ENCODE results near the gene RPS6KA1. TPM values are rescaled to one million over a fixed set of nuclear protein-coding genes. Genes with fewer than 3 reads are reported as not detected.
"Not testable (repeated sequence)": the region's sequence is repeated elsewhere in the genome, so short reads cannot be mapped to it uniquely, and the experiment has no call there.

The RPS6KA1 gene
- total RNA-seq, 2 experiments from 2014 or later = 72.2 to 91.0 TPM

DNA sequence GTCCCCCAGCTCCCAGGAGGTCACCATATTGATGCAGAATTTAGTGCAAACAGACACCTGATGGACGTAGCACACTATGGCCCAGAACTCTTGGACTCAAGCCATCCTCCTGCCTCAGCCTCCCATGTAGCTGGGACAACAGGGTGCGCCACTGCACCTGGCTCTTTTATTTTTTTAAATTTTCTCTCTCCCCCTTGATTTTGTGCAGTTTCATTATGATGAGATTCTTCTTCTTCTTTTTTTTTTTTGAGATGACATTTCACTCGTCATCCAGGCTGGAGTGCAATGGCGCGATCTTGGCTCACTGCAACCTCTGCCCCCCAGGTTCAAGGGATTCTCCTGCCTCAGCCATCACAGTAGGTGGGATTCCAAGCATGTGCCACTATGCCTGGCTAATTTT, 63.8 kb downstream of the RPS6KA1 start:
- BruUV-seq (replicated peaks) = no TSS peak
- intact Hi-C loops (cut with micrococcal nuclease; ENCODE audit: unreplicated experiment) = no loop called here
- no peak for DNase-seq (ENCODE audit: low spot score)
- Histone ChIP-seq H3K79me2 (ENCODE audit: insufficient read depth, low read depth, low read length) (no peaks in the 10 kb centered on the region), H3K36me3 (ENCODE audit: insufficient read depth, low read length) (no peaks in the 10 kb centered on the region), H3K9me3 (ENCODE audit: low read length) (peaks cover 7% of the 10 kb centered on the region; the same call in 1 of the 2 replicates), H3K4me1 (ENCODE audit: insufficient read depth, low read length, poor library complexity, severe bottlenecking) (no peaks in the 10 kb centered on the region), H3K4me3 (ENCODE audit: low read depth, low read length, poor library complexity, severe bottlenecking) (no peak overlapping the region), H3K4me2 (ENCODE audit: low read length) (no peak overlapping the region), H4K20me1 (ENCODE audit: insufficient read depth, low read length) (no peaks in the 10 kb centered on the region), H2AFZ (ENCODE audit: low read length) (no peak overlapping the region), H3K27ac (ENCODE audit: low read depth, low read length, poor library complexity, severe bottlenecking) (no peak overlapping the region), H3K9me2 (ENCODE audit: insufficient read depth, low read length) (no peaks in the 10 kb centered on the region)
- CTCF ChIA-PET (ENCODE audit: unreplicated experiment) = no interaction called here
- POLR2A ChIA-PET = no interaction called here
- TF ChIP-seq CTCF (conservative IDR thresholded peaks at IDR 0.05; ENCODE audit: low read length) = no peak
- TF ChIP-seq EZH2phosphoT487 (IDR thresholded peaks at IDR 0.05; ENCODE audit: borderline replicate concordance, low read depth, low read length) = no peak

GRCh38 chr1:26594593-26594992, 65.0 kb downstream of the RPS6KA1 start:
- DNase-seq (ENCODE audit: low spot score); H2AFZ ChIP-seq (ENCODE audit: low read length); H3K4me2 ChIP-seq (ENCODE audit: low read length); H3K4me1 ChIP-seq (ENCODE audit: insufficient read depth, low read length, poor library complexity, severe bottlenecking); BruUV-seq (replicated peaks); H4K20me1 ChIP-seq (ENCODE audit: insufficient read depth, low read length); H3K9me2 ChIP-seq (ENCODE audit: insufficient read depth, low read length); H3K4me3 ChIP-seq (ENCODE audit: low read depth, low read length, poor library complexity, severe bottlenecking); intact Hi-C loops (cut with micrococcal nuclease; ENCODE audit: unreplicated experiment); CTCF ChIA-PET (ENCODE audit: unreplicated experiment); POLR2A ChIA-PET; H3K79me2 ChIP-seq (ENCODE audit: insufficient read depth, low read depth, low read length); H3K36me3 ChIP-seq (ENCODE audit: insufficient read depth, low read length); H3K27ac ChIP-seq (ENCODE audit: low read depth, low read length, poor library complexity, severe bottlenecking); H3K9me3 ChIP-seq (ENCODE audit: low read length): not testable (repeated sequence)

- Histone ChIP-seq H4K20me1 (ENCODE audit: insufficient read depth, low read length) (no peaks in the 10 kb centered on the region), H3K4me3 (ENCODE audit: low read depth, low read length, poor library complexity, severe bottlenecking) (no peak overlapping the region), H3K27ac (ENCODE audit: low read depth, low read length, poor library complexity, severe bottlenecking) (no peak overlapping the region), H3K4me1 (ENCODE audit: insufficient read depth, low read length, poor library complexity, severe bottlenecking) (no peaks in the 10 kb centered on the region), H3K4me2 (ENCODE audit: low read length) (no peak overlapping the region), H3K36me3 (ENCODE audit: insufficient read depth, low read length) (no peaks in the 10 kb centered on the region), H2AFZ (ENCODE audit: low read length) (no peak overlapping the region), H3K9me3 (ENCODE audit: low read length) (no peaks in the 10 kb centered on the region), H3K9me2 (ENCODE audit: insufficient read depth, low read length) (no peaks in the 10 kb centered on the region), H3K79me2 (ENCODE audit: insufficient read depth, low read depth, low read length) (no peaks in the 10 kb centered on the region)
- ChIA-PET CTCF (ENCODE audit: unreplicated experiment) (no interaction called here), POLR2A (no interaction called here)
- peak; percentile 77 for DNase-seq (ENCODE audit: low spot score)
- TF ChIP-seq EZH2phosphoT487 (IDR thresholded peaks at IDR 0.05; ENCODE audit: borderline replicate concordance, low read depth, low read length) = no peak
- peak; percentile 83 for TF ChIP-seq CTCF (conservative IDR thresholded peaks at IDR 0.05; ENCODE audit: low read length)
- no TSS peak for BruUV-seq (replicated peaks)
- intact Hi-C loops (cut with micrococcal nuclease; ENCODE audit: unreplicated experiment) = no loop called here
These were observed 68.1 kb downstream of the RPS6KA1 start for GRCh38 chr1:26597629-26598039.
